GM21723 (cell line): ENCODE data around the gene CLK4.

Experiments
- ATAC-seq: cut with Tn5 transposase; IDR thresholded peaks from one replicate; pipeline ENCODE4 v1.9.1; 2021; ENCODE audit warnings: mild to moderate bottlenecking, moderate library complexity; ENCODE audit not compliant: unreplicated experiment

The CLK4 gene

DNA sequence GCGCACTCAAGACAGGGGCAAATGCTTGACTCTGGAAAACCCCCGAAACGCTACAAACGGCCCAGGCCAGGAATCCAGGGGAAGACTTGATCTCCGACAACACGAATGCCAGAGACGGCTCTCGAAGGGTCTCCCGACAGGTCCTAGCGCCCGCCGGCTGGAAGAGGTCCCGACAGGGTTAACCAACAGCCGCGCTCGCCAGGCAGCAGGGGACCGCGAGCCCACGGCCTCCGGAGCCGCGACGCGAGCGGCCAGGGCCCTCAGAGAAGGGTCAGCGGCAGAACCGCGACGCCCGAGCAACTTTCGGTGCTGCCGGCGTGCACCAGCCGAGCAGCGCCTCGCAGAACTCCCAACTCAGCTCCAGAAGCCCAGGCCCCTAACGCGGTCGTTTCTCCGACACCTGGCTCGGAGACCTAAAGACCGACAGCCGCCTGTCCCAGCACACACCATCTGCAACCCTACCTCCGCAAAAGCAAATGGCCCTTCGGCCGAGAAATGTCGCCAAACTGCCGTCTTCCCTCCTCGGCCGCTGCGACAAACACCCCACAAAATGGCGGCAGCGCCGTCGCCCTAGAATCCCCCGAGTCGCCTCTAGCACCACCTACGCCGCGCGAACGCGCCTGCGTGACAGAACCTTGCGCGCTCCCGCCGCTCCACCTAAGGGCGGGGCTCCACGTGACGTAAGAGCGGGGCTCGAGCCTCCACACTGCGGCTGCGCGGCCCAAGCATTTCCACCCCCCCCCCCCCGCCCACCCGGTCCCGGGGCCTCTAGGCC, at the start of gene CLK4:
CLK4 (minus strand) TSS at position 567 of the 775 bp plus-strand sequence. CDS start 3,634 bp downstream, outside the sequence.
- ATAC-seq = peak; percentile 83

DNA sequence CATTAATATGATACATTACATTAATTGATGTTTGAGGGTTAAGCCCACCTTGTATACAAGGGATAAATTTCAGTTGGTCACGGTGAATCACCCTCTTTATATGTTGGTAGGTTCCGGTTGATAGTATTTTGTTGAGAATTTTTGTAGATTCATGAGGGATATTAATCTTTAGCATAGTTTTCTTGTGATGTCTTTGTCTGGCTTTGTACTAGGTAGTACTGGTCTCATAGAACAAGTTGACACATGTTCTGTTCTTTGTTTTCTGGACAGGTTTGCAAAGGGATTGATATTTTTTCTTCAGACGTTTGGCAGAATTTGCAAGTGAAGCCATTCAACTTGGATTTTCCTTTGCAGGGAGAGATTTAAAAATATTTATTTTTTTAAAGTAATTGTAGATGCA, 49.1 kb upstream of the CLK4 start:
- ATAC-seq = no peak

- no peak for ATAC-seq
Observed at GRCh38 chr5:178674334-178674733, 47.5 kb upstream of the CLK4 start.

- no peak for ATAC-seq
Observed at GRCh38 chr5:178673801-178674295, 47.0 kb upstream of the CLK4 start.

GRCh38 chr5:178672630-178673029, 45.8 kb upstream of the CLK4 start:
- no peak for ATAC-seq

- no peak for ATAC-seq
Observed at GRCh38 chr5:178671602-178672144, 44.8 kb upstream of the CLK4 start.

DNA sequence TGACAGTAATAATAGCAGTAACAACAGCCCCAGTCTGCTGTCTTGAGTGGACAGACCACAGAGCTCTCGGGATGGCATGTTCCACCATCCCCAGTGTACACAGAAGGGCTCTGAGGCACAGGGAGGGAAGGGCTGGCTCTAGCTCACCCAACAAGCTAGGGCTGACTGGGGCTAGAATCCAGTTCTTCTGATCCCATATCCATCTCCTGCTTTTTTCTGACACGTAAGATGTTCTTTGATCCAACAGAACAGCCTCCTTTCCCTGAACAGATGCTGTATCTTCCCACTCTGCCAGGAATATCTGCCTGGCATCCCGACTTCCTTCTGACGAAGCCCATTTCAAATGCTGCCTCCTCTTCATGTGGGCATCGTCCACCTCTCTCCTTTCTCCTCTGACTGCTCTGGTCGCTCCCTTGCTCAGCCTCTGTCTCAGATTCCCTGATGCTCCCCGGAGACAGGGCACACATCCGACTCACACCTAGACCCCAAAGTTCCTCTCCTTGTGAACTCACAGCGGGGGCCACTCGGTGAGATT, 43.6 kb upstream of the CLK4 start:
- ATAC-seq = no peak

- no peak for ATAC-seq
Observed at GRCh38 chr5:178668579-178668978, 41.7 kb upstream of the CLK4 start.

DNA sequence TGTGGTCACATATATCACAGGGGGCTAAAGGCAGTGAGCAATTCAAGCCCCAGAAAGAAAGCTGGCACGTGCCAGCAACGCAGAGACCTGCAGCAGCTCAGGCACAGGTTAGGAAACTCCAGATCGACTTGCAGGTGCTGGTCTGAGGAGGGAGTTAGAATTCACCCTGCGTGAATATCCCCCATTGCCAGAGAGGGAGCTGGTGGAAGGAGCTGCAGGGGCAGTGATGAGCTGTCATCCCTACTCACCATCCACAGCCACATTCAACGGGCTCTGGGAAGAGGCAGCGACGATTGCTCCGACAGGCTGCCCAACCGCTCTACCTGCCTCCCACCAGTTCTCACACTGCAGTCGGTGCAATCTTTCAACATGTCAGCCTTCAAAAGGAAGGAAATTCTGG, 40.8 kb upstream of the CLK4 start:
- no peak for ATAC-seq

GRCh38 chr5:178667101-178667500, 40.3 kb upstream of the CLK4 start:
- no peak for ATAC-seq

GRCh38 chr5:178664141-178664540, 37.3 kb upstream of the CLK4 start:
- no peak for ATAC-seq

DNA sequence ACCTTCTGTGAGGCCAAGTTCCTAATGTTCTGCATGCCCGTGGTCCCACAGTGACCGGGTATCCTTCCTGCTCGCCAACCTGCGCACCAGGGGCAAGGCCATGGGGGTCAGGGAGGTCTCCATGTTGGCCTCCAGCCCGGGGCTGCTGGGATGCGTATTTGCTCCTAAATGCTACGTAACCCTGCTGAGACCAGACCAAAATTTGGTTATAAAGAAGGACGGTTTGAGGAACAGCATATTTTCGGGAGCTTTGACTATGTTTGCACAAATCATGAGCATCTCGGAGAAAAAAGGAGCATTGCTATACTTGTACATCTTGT, 35.7 kb upstream of the CLK4 start:
- no peak for ATAC-seq

DNA sequence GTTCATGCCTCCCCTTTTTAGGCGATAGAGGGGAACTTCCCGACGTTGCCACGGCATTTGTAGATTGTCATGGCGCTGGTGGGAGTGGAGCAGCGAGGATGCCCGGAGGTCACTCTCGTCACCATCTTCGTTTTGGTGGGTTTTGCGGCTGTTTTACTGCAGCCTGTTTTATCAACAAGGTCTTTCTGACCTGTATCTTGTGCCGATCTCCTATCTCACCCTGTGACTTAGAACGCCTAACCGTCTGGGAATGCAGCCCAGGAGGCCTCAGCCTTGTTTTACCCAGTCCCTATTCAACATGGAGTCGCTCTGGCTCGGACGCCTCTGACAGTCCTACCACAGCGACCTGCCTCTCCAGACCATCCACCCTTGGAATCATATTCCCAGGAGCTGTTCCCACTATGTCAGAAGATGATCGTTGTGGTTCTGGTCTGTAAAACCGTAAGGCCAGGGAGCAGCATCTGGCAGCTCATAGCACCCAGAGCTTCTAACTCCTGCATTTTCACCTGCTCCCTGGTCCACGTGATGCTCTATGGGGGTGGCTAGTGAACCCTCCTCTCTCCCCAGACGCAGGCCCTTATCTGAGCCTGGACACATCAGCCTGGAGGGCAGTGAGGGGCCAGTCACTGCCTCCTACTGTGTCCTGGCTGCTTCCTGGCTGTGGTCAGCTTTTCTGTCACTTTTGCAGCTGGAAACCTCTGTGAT, 35.1 kb upstream of the CLK4 start:
- ATAC-seq = no peak

DNA sequence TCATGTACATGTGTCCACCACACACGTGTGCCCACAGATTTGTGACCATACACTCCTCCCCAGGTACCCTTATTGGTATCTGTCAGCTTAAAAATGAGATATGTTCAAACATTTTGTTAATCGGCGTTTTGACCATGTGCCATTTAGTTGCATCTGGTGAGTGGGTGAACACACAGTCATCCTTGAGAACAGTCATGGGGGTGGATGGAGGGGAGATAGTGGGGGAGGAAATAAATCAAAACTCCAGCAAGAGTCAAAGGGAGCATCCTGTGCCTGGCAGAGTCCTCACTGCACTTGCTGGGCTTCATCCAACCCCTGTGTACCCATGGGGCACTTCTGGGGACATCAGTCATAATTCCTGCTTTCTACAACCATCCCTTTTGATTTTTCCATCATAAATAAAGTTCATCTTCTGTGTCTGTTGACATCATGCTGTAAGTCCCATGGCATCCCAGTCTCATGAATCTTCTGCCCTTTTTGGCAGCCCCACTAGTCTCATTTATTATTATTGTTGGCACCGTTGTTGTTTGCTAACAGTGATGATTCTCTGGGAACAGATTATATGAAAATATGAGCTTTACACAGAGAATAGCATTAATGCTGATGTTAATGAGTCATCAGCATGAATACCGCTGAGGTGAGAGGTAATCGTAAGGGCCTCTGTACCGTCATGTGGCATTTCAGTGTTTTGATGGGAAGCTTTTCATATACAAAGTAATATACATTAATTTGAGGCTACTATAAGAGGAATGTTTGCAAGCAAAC, 24.4 kb upstream of the CLK4 start:
- no peak for ATAC-seq

DNA sequence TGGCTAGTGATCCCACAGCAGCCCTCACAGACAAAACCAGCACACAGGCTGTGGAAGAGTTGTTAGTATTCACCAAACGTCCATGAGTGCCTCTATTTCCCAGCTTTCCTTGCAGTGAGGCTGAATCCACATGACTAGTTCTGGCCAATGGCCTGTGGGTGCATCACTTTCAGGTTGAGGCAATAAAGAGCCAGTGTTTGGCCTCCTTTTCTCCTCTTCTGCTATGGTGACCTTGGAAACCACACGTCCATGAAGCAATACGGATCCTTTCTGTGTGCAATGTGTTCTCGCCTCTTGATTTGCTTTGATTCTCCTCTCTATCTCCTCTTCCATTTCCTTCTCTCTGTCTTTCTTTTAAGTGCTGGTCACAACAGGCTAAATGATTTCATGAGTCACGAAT, 23.4 kb upstream of the CLK4 start:
- no peak for ATAC-seq

- no peak for ATAC-seq
Observed at GRCh38 chr5:178649580-178649979, 22.7 kb upstream of the CLK4 start.

- ATAC-seq = no peak
Observed at GRCh38 chr5:178644826-178645545, 18.1 kb upstream of the CLK4 start.

GRCh38 chr5:178642351-178642909, 15.6 kb upstream of the CLK4 start:
- no peak for ATAC-seq

- ATAC-seq = no peak
Observed at GRCh38 chr5:178641711-178642110, 14.9 kb upstream of the CLK4 start.
